ENCODE data around the gene EREG.

- TF ChIP-seq, protein P1, sequence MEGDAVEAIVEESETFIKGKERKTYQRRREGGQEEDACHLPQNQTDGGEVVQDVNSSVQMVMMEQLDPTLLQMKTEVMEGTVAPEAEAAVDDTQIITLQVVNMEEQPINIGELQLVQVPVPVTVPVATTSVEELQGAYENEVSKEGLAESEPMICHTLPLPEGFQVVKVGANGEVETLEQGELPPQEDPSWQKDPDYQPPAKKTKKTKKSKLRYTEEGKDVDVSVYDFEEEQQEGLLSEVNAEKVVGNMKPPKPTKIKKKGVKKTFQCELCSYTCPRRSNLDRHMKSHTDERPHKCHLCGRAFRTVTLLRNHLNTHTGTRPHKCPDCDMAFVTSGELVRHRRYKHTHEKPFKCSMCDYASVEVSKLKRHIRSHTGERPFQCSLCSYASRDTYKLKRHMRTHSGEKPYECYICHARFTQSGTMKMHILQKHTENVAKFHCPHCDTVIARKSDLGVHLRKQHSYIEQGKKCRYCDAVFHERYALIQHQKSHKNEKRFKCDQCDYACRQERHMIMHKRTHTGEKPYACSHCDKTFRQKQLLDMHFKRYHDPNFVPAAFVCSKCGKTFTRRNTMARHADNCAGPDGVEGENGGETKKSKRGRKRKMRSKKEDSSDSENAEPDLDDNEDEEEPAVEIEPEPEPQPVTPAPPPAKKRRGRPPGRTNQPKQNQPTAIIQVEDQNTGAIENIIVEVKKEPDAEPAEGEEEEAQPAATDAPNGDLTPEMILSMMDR (IDR thresholded peaks at IDR 0.05), result no peak
- TF ChIP-seq ZFX (IDR thresholded peaks at IDR 0.05; ENCODE audit: borderline replicate concordance), result no peak
These were observed 4.9 kb downstream of the EREG start for GRCh38 chr4:74369855-74370254.
